Mesothelial cell of epicardium (in vitro differentiated cells): ENCODE data around the gene PPIL1. TPM values are rescaled to one million over a fixed set of nuclear protein-coding genes. Genes with fewer than 3 reads are reported as not detected.
"Not testable (repeated sequence)": the region's sequence is repeated elsewhere in the genome, so short reads cannot be mapped to it uniquely, and the experiment has no call there.

Experiments
- DNase-seq, 2 experiments: peaks; one replicate each; pipeline ENCODE4 v3.0.0; 2021; ENCODE audit warnings: low spot score in 2 of 2; ENCODE audit not compliant: unreplicated experiment in 2 of 2
- H3K27ac Mint-ChIP-seq: 2 replicates; pipeline ENCODE4 v1.8.0; 2021; ENCODE audit warnings: mixed read lengths
- H3K27me3 Mint-ChIP-seq: 2 replicates; pipeline ENCODE4 v1.8.0; 2021; ENCODE audit warnings: low read depth, mixed read lengths
- H3K36me3 Mint-ChIP-seq: 2 replicates; pipeline ENCODE4 v1.8.0; 2021; ENCODE audit warnings: mixed read lengths
- H3K4me1 Mint-ChIP-seq: 2 replicates; pipeline ENCODE4 v1.8.0; 2021; ENCODE audit warnings: mixed read lengths
- H3K4me3 Mint-ChIP-seq: 2 replicates; pipeline ENCODE4 v1.8.0; 2021; ENCODE audit warnings: mild to moderate bottlenecking, moderate library complexity, mixed read lengths
- H3K9me3 Mint-ChIP-seq: 2 replicates; pipeline ENCODE4 v1.8.0; 2021; ENCODE audit warnings: mixed read lengths
- total RNA-seq: library from RNA; stranded (reverse); gene quantifications from 3 replicates; pipeline ENCODE4 v1.2.1, GENCODE V29; 2021
- TF ChIP-seq, protein P1 (sequence below): fragments of 200-600 bp; sonication (generic); IDR thresholded peaks from one replicate; pipeline ENCODE4 v1.5.0; 2021; ENCODE audit warnings: antibody characterized with exemption; ENCODE audit not compliant: unreplicated experiment

PPIL1 gene
- total RNA-seq, 1 donor from 2014 or later = 32.7 TPM

DNA sequence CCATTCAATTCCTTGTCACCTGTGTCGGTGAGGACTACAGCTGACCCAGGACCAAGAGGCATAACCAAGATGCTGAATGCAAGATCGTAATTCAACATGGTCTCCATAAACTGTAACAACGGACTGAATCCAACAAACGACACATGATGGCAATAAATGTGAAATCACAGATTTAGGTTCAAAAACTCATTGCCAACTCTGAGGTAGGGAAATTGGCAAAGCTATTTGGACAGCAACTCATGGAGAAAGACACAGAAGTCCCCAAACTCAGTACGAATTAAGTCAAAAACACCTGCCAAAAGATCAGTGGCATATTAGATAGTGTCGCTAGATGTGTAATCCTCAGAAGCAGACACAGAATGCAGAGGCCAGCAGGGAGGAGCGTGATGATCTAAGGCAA, 60.4 kb downstream of the PPIL1 start:
- Mint-ChIP-seq H3K27me3 (peaks cover 7% of the 10 kb centered on the region), H3K4me1 (peaks cover 18% of the 10 kb centered on the region), H3K36me3 (no peaks in the 10 kb centered on the region), H3K4me3 (no peak overlapping the region), H3K9me3 (no peaks in the 10 kb centered on the region), H3K27ac (no peak overlapping the region)
- no peak for DNase-seq
- TF ChIP-seq, protein P1, sequence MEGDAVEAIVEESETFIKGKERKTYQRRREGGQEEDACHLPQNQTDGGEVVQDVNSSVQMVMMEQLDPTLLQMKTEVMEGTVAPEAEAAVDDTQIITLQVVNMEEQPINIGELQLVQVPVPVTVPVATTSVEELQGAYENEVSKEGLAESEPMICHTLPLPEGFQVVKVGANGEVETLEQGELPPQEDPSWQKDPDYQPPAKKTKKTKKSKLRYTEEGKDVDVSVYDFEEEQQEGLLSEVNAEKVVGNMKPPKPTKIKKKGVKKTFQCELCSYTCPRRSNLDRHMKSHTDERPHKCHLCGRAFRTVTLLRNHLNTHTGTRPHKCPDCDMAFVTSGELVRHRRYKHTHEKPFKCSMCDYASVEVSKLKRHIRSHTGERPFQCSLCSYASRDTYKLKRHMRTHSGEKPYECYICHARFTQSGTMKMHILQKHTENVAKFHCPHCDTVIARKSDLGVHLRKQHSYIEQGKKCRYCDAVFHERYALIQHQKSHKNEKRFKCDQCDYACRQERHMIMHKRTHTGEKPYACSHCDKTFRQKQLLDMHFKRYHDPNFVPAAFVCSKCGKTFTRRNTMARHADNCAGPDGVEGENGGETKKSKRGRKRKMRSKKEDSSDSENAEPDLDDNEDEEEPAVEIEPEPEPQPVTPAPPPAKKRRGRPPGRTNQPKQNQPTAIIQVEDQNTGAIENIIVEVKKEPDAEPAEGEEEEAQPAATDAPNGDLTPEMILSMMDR = no peak

DNA sequence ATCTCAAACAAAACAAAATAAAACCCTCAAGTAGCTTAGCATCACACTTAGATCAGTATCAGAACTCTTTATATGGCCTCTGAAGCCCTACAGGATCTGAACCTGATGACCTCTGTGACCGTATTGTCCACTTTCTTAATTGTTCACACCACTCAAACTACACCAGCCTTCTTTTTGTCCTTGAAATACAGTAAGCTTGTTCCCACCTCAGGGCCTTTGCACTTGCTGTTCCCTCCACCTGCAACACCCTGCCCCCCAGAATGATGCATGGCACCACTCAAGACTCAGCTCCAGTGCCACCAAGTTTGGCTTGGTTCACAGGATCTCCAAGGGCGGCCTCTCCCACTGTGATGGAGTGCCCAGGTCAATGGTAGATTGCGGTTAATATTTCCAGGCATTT, 61.1 kb downstream of the PPIL1 start:
- Mint-ChIP-seq H3K4me3 (no peak overlapping the region), H3K36me3 (no peaks in the 10 kb centered on the region), H3K9me3 (no peaks in the 10 kb centered on the region), H3K4me1 (peaks cover 18% of the 10 kb centered on the region), H3K27me3 (peaks cover 12% of the 10 kb centered on the region), H3K27ac (no peak overlapping the region)
- DNase-seq = no peak
- TF ChIP-seq, protein P1 = no peak

DNA sequence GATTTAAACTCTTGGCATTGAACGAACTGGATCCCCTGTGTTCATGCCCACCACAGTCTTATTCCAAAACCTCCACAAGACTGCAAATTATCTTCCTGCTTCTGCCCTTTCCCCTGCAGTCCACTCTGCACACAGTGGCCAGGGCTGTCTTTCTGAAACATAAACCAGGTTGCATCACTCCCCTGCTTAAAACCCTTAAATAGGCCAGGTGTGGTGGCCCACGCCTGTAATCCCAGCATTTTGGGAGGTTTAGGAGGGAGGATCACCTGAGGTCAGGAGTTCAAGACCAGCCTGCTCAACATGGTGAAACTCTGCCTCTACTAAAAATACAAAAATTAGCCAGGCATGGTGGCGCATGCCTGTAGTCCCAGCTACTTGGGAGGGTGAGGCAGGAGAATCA, 61.6 kb downstream of the PPIL1 start:
- H3K9me3 Mint-ChIP-seq, H3K36me3 Mint-ChIP-seq, DNase-seq, H3K4me3 Mint-ChIP-seq, H3K27ac Mint-ChIP-seq: not testable (repeated sequence)
- Mint-ChIP-seq H3K27me3 (peaks cover 14% of the 10 kb centered on the region), H3K4me1 (peaks cover 16% of the 10 kb centered on the region)

DNA sequence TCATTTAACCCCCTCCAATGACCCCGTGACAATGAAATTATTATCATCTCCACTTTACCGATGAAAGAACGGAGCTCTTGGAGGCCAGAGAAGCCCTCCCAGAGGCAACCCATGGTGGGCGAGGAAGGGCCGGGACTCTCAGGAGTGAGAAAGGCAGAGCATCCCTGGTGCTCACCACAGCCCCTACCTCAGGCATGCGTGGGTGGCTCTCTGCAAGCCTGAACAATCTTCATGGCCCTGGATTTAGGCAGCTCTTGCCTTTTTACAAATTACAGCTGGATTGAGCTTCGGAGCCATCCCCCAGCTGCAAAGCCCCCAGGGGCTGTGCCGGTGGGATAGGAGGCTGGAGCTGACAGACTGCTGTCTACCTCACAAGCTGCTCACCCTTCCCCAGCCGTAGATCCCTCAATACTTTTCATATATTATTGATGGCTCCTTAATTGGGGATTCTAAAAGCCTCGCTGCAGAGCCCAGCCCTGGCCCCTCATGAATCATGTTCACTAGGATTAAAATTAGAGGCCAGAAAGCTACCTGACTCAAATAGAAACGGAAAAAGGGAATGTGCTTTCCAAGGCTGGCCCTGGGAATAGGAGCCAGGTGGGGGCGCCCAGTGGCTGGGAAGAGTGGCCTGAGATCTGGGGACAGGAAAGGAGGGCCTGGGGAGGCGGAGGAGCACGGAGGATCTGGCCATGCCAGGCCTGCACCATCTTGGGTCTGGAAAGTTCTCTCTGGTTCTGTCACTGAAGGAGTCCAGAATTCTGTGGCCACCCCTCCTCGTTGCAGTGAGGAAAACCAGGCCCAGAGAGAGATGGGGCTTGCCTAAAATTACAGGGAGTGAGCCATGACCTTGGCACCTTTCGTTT, 64.4 kb downstream of the PPIL1 start:
- H3K9me3 Mint-ChIP-seq = no peaks in the 10 kb centered on the region
- peak overlapping the region; percentile 64 for H3K27ac Mint-ChIP-seq
- H3K4me3 Mint-ChIP-seq = no peak overlapping the region
- H3K4me1 Mint-ChIP-seq = peaks cover 14% of the 10 kb centered on the region
- TF ChIP-seq, protein P1 = no peak
- H3K27me3 Mint-ChIP-seq = peaks cover 35% of the 10 kb centered on the region
- no peaks in the 10 kb centered on the region for H3K36me3 Mint-ChIP-seq
- DNase-seq = no peak

DNA sequence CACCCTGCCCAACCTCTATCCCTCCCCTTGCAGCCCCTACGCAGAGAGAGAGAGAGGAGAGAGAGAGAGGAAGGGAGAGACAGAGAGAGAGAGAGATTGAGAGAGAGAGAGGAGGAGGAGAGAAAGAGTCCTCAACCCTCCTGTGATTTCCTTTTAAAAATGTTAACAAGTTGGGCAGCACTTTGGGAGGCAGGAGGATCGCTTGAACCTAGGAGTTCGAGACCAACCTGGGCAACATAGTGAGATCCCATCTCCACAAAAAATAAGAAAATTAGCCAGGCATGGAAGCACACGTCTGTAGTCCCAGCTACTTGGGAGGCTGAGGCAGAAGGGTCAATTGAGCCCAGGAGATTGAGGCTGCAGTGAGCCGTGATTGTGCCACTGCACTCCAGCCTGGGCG, 65.4 kb downstream of the PPIL1 start:
- Mint-ChIP-seq H3K27me3 (peaks cover 38% of the 10 kb centered on the region), H3K36me3 (no peaks in the 10 kb centered on the region), H3K9me3 (no peaks in the 10 kb centered on the region), H3K27ac (no peak overlapping the region), H3K4me3 (no peak overlapping the region), H3K4me1 (peaks cover 22% of the 10 kb centered on the region)
- TF ChIP-seq, protein P1 = no peak
- no peak for DNase-seq

DNA sequence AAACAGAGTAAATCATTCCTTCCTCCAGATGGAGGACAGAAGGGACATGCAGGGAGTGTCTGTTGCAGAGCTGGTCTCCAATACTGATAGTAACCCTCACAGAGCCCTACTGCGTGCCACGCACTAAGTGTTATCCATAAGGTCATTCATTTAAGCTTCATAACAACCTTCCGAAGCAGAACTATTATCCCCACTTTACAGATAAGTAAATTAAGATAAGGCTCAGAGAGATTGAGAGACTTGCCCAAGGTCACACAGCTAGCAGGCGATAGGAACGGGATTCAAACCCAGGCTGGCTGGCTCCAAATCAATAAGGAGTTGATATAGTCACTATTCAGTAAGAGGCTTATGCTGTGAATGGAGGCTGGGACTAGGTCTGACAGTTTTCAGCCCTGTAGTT, 66.0 kb downstream of the PPIL1 start:
- DNase-seq = no peak
- Mint-ChIP-seq H3K36me3 (no peaks in the 10 kb centered on the region), H3K27me3 (peaks cover 38% of the 10 kb centered on the region), H3K9me3 (no peaks in the 10 kb centered on the region), H3K4me1 (peaks cover 22% of the 10 kb centered on the region), H3K27ac (no peak overlapping the region), H3K4me3 (no peak overlapping the region)
- TF ChIP-seq, protein P1 = no peak
